ENCODE results near the gene NFASC.

Gene NFASC

GRCh38 chr1:205047764-205048231 lies 177.1 kb downstream of the NFASC start:
- DNase-seq, result no peak

- no peak for DNase-seq
Observed at GRCh38 chr1:205048382-205048781, 177.7 kb downstream of the NFASC start.

GRCh38 chr1:205049479-205049878 lies 178.8 kb downstream of the NFASC start:
- DNase-seq, result no peak

- DNase-seq, result no peak
Observed at GRCh38 chr1:205052690-205053089, 182.0 kb downstream of the NFASC start.

GRCh38 chr1:205053296-205053695 lies 182.6 kb downstream of the NFASC start:
- no peak for DNase-seq

- DNase-seq, result no peak
Observed at GRCh38 chr1:205054013-205054412, 183.4 kb downstream of the NFASC start.

- no peak for DNase-seq
Observed at GRCh38 chr1:205056188-205056611, 185.5 kb downstream of the NFASC start.

- no peak for DNase-seq
Observed at GRCh38 chr1:205056956-205057568, 186.4 kb downstream of the NFASC start.

- no peak for DNase-seq
Observed at GRCh38 chr1:205057808-205058575, 187.3 kb downstream of the NFASC start.

- DNase-seq, result no peak
Observed at GRCh38 chr1:205058853-205059252, 188.2 kb downstream of the NFASC start.

- DNase-seq, result no peak
Observed at GRCh38 chr1:205059660-205060059, 189.0 kb downstream of the NFASC start.

- DNase-seq, result no peak
Observed at GRCh38 chr1:205060746-205061145, 190.1 kb downstream of the NFASC start.

- DNase-seq, result no peak
Observed at GRCh38 chr1:205061227-205061626, 190.6 kb downstream of the NFASC start.

- DNase-seq, result peak; percentile 66
Observed at GRCh38 chr1:205061665-205062069, 191.0 kb downstream of the NFASC start.

- DNase-seq, result no peak
Observed at GRCh38 chr1:205062319-205062718, 191.7 kb downstream of the NFASC start.

- DNase-seq, result no peak
Observed at GRCh38 chr1:205062895-205063294, 192.2 kb downstream of the NFASC start.

- DNase-seq, result no peak
Observed at GRCh38 chr1:205064301-205064700, 193.6 kb downstream of the NFASC start.

- DNase-seq, result no peak
Observed at GRCh38 chr1:205064741-205065316, 194.2 kb downstream of the NFASC start.

- no peak for DNase-seq
Observed at GRCh38 chr1:205065666-205066065, 195.0 kb downstream of the NFASC start.

- no peak for DNase-seq
Observed at GRCh38 chr1:205066141-205066818, 195.6 kb downstream of the NFASC start.

- no peak for DNase-seq
Observed at GRCh38 chr1:205067031-205067430, 196.4 kb downstream of the NFASC start.

GRCh38 chr1:205068001-205068400 lies 197.3 kb downstream of the NFASC start:
- DNase-seq, result no peak

GRCh38 chr1:205068457-205069040 lies 197.9 kb downstream of the NFASC start:
- DNase-seq, result no peak

All from CD4-positive, alpha-beta T cell treated with Interleukin-10 for 1 hour (primary cell).